ENCODE results near the gene CLINT1. TPM values are rescaled to one million over a fixed set of nuclear protein-coding genes. Genes with fewer than 3 reads are reported as not detected.

The CLINT1 gene
- total and polyA plus RNA-seq, 2 of the 4 experiments (the other 2 are of a cell fraction) = 144 to 146 TPM

- H3K4me3 ChIP-seq (ENCODE audit: insufficient read depth, low read depth, low read length) = no peak overlapping the region
- no peak overlapping the region for H2BK15ac ChIP-seq (ENCODE audit: low read depth, low read length)
- no peak overlapping the region for H2BK5ac ChIP-seq (ENCODE audit: low read depth, low read length, poor library complexity, severe bottlenecking)
- peaks cover 69% of the 10 kb centered on the region for H4K20me1 ChIP-seq (ENCODE audit: insufficient read depth, low read length)
- no peak overlapping the region for H3K4me2 ChIP-seq (ENCODE audit: low read depth, low read length)
- H3K9ac ChIP-seq (ENCODE audit: low read depth, low read length) = no peak overlapping the region
- no peak overlapping the region for H4K91ac ChIP-seq (ENCODE audit: insufficient read depth, low read depth, low read length)
- no peak overlapping the region for H3K23ac ChIP-seq (ENCODE audit: low read depth, low read length)
- no peak overlapping the region for H2AFZ ChIP-seq (replicated peaks; ENCODE audit: low read length, poor library complexity)
- H3K14ac ChIP-seq (replicated peaks; ENCODE audit: low read depth, low read length) = no peak overlapping the region
- peaks cover 13% of the 10 kb centered on the region for H3K36me3 ChIP-seq (ENCODE audit: control insufficient read depth, insufficient read depth, low read length)
- H3K18ac ChIP-seq (ENCODE audit: low read depth, low read length) = no peak overlapping the region
- ATAC-seq (ENCODE audit: low read depth) (no peak), DNase-seq (no peak)
- peaks cover 18 to 48% of the 10 kb centered on the region in 2 experiments for H3K79me1 ChIP-seq (ENCODE audit: low read depth in 1 of 2, low read length in 2 of 2)
- peaks cover 7% of the 10 kb centered on the region; the same call in 1 of the 2 replicates for H3K9me1 ChIP-seq (ENCODE audit: insufficient read depth, low read length)
- H3K27ac ChIP-seq (ENCODE audit: insufficient read depth, low read length) = no peak overlapping the region
- H3K27me3 ChIP-seq (ENCODE audit: control insufficient read depth, insufficient read depth, low read length) = no peaks in the 10 kb centered on the region
- TF ChIP-seq NFE2L2 (IDR thresholded peaks at IDR 0.05; ENCODE audit: low read depth, low read length) (no peak), ELK1 (IDR thresholded peaks at IDR 0.05; ENCODE audit: borderline replicate concordance, low read depth, low read length) (no peak), CTCF (conservative IDR thresholded peaks at IDR 0.05; ENCODE audit: low read depth, low read length) (no peak), MXI1 (IDR thresholded peaks at IDR 0.05; ENCODE audit: borderline replicate concordance, low read depth, low read length) (no peak), POLR2A (IDR thresholded peaks at IDR 0.05; ENCODE audit: low read depth, low read length) (no peak), RAD21 (IDR thresholded peaks at IDR 0.05; ENCODE audit: low read length) (no peak), CHD1 (IDR thresholded peaks at IDR 0.05; ENCODE audit: low read depth, low read length) (no peak), MAFK (IDR thresholded peaks at IDR 0.05; ENCODE audit: low read depth, low read length) (no peak), MAZ (IDR thresholded peaks at IDR 0.05; ENCODE audit: borderline replicate concordance, low read depth, low read length) (no peak), USF2 (IDR thresholded peaks at IDR 0.05; ENCODE audit: low read depth, low read length) (no peak), RCOR1 (IDR thresholded peaks at IDR 0.05; ENCODE audit: insufficient replicate concordance, low read length) (no peak), SMC3 (IDR thresholded peaks at IDR 0.05; ENCODE audit: low read depth, low read length) (no peak), FOS (IDR thresholded peaks at IDR 0.05; ENCODE audit: low read depth, low read length) (no peak), RFX5 (IDR thresholded peaks at IDR 0.05; ENCODE audit: low read depth, low read length) (no peak), CEBPB (IDR thresholded peaks at IDR 0.05; ENCODE audit: low read depth, low read length) (no peak)
- BruUV-seq (replicated peaks) = no TSS peak
- dilution Hi-C loops (cut with HindIII; ENCODE audit: low sequenced_read_pairs, unreplicated experiment) (no loop called here), in situ Hi-C loops (cut with MboI; ENCODE audit: low sequenced_read_pairs) (no loop called here), intact Hi-C loops (cut with micrococcal nuclease) (no loop called here)
- H2BK120ac ChIP-seq (ENCODE audit: low read depth, low read length) = no peak overlapping the region
- H3K4me1 ChIP-seq (ENCODE audit: control insufficient read depth, insufficient read depth, low read length) = no peaks in the 10 kb centered on the region
- H3K56ac ChIP-seq (ENCODE audit: extremely low read depth, insufficient read depth, low read length) = no peak overlapping the region
- H3K4ac ChIP-seq (ENCODE audit: low read depth, low read length) = no peak overlapping the region
- no peak overlapping the region for H4K8ac ChIP-seq (ENCODE audit: low read depth in 2 of 2, low read length in 2 of 2)
- WGBS, 2 experiments (ENCODE audit: extremely low coverage in 2 of 2, insufficient read length in 1 of 2) = 93% methylated on average over 2 of the region's 3 CpGs; no CpG with 5 or more reads in 1 of the 2 experiments
- no peaks in the 10 kb centered on the region; the same call in 1 of the 2 replicates for H3K9me3 ChIP-seq (ENCODE audit: control insufficient read depth, insufficient read depth, low read length)
- no peak overlapping the region for H4K5ac ChIP-seq (ENCODE audit: low read depth, low read length)
- H2BK20ac ChIP-seq (ENCODE audit: low read depth, low read length) = no peak overlapping the region
- H2AK9ac ChIP-seq (replicated peaks; ENCODE audit: low read depth, low read length, poor library complexity) = no peak overlapping the region
- POLR2A ChIA-PET (ENCODE audit: unreplicated experiment) = no interaction called here
- CTCF ChIA-PET = interaction anchor here (1.5 to 1.8 kb wide), 2 partner anchors 9 to 103 kb away, joined by 3 to 5 read pairs; no protein-coding TSS in a partner anchor
- H2AK5ac ChIP-seq (ENCODE audit: low read depth, low read length) = no peak overlapping the region
Observed at GRCh38 chr5:157845914-157846598, 12.9 kb downstream of the CLINT1 start.

All from IMR-90 (cell line).